GM19035 (cell line): ENCODE measurements around the gene PRSS56.

ENCODE experiments used
- ATAC-seq: cut with Tn5 transposase; IDR thresholded peaks from one replicate; pipeline ENCODE4 v1.9.1; 2021; ENCODE audit not compliant: unreplicated experiment

PRSS56 gene

DNA sequence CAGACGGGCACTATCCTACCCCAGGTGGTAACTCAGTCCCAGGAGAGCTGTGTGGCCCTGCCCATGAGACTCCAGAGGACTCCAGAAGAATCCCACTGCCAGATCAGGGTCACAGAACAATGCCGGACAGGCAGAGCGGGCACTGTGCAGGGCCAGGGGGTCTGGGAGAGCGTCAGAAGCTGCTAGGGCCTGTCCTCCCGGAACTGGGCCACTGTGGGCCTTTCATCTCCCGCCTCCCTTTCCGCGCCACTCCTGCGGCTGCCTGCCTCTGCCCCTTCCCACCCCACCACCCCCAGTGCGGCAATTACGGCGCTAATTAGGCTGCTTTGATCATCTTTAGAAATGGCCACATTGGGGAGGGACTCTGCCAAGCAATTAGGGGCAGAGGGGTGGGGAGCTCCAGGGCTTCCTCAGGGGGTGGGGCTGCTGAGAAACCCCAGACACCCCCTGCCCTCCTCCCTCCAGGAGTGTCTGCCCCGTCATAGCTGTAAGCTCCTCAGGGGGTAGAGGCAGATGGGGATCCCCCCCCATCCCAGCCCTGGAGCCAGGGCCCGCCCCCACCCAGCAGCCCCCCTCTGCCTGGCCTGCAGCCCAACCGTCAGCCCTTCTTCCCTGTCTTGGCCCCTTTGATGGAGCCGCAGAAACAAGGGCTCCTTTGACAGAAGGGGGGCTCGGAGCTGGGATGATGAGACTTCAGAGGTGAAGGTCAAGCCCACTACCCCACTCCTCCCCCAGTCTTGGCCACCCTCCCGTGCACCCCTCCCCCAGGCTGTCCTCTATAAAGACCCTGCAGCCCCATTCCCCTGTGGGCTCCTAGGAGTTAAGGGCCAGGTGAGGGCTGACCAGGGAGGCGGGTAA lies at the start of gene PRSS56:
PRSS56 (plus strand) TSS at position 808 of the 858 bp plus-strand sequence. CDS start 211 bp downstream, outside the sequence.
- no peak for ATAC-seq

DNA sequence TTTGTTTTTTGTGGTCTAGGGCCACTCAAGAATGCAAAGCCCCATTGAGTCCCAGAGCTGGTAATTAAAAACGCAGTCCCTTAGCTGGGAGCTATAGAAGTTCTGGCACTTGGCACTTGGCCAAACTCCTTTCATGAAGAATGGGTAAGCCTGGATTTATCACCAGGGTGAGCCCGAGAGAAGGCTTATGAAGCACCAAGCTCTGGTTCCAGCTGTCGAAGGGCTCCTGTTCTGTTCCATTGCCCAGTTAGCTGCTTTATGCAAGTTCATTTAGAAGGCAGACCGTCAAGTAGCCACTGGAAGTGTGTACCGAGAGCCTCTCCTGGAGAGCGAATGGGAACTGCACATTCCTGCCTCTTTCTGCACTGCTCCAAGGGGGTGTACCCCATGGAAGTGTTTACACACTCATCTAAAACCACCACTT lies 46.7 kb upstream of the PRSS56 start:
- no peak for ATAC-seq

DNA sequence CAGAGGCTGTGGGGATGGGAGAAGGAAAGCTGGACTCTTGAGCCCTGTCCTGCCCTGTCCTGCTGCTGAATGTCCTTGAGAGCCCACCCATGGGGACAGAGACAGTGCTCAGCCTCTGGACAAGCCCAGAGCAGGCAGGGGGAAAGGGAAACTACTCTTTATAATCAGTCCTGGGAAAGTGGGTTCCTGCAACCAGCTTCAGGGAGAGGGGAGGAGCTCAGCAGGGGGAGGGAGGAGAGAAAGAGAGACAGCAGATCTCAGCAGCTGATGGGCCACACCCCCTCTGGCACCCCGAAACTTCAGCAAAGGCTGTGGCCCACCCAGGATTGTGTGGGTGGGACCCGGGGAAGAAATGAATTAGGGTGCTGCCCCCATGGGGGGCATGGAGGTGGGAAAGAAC lies 44.1 kb upstream of the PRSS56 start:
- ATAC-seq = no peak

DNA sequence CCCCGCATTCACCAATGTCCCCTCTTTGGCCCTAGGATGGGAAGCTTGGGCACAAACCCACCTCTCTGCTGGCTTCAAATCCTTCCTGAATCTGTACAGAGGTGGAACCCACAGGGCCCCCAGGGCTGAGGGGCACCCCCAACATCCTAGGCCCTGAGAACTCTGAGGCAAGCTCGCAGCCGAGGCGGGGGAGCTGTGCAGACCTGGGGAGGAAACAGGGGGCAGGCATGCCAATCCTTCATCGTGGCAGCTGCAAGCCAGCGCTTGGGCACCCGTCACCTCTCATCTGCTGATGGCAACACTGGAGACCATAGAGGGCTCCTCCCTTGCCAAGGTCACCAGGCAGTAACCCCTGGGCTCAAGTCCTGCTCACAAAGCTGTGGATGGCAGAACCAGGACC lies 43.4 kb upstream of the PRSS56 start:
- ATAC-seq = no peak

DNA sequence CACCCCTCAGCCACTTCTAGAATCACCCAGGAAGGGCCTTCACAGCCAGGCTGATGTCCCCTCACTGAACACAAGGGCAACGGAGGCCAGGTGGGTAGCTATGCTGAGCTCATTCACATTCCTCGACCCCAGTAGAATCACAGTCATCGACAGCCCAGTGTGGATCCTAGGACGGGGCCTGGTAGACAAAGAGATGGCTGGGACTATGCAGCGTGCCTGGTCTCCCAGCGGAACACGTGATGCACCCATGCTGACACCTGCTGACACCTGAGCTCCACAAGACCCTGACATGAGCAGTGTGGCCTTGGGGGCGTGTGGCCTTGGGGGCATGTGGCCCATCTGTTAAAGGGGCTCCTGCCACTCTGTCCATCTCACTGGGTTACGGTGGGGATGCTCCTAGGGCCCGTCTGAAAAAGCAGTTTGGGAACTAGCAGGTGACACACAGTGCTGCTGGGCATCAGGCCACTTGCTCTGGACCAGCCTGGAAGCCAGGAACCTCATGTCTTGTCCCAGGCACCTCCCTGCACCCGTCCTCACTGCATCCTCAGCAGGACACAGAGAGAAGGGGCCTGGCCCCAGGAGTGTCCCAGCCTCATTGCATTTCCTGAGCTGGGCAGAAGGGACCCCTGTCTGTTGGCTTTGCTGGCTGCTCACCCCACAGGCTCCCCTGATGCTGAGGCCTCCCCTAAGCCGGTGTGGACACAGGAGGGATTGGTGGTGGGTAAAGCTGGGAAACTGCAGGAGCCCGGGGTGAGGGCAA lies 42.3 kb upstream of the PRSS56 start:
- ATAC-seq = no peak

DNA sequence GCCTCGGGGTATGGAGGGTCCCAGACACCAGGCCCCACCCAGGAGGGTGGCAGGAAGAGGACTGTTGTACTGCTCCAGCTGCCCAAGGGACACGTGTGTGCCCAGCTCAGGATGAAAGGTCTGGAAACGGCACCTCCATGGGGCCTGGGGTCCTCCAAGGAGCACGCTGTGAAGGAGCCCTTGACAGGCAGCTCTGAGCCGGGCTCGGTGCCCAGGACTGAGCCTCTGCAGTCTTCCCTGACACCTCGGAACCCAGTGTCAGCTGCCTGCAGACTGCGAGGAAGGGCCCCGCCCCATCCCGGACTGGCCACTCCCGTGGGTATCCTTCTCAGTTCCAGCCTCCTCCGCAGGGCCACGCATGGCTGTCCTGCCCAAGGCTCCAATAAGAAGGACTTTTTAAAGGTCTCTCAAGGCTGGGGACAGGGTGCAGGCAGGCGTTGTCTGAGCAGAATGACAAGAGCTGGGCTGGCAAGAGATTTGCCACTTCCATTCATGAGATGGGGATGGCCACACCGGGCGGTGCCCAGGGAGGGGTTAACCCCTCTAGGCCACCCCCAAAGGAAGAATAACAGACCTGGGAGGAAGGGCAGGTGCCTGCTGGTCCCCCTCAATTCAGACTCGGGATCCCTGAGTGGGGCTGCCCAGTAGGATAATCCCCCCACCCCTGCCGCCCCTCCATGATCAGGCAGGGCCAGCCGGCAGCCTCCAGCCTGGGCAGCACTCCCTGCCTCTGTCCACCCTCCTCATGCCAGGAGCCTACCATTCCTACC lies 41.4 kb upstream of the PRSS56 start:
- ATAC-seq = no peak

DNA sequence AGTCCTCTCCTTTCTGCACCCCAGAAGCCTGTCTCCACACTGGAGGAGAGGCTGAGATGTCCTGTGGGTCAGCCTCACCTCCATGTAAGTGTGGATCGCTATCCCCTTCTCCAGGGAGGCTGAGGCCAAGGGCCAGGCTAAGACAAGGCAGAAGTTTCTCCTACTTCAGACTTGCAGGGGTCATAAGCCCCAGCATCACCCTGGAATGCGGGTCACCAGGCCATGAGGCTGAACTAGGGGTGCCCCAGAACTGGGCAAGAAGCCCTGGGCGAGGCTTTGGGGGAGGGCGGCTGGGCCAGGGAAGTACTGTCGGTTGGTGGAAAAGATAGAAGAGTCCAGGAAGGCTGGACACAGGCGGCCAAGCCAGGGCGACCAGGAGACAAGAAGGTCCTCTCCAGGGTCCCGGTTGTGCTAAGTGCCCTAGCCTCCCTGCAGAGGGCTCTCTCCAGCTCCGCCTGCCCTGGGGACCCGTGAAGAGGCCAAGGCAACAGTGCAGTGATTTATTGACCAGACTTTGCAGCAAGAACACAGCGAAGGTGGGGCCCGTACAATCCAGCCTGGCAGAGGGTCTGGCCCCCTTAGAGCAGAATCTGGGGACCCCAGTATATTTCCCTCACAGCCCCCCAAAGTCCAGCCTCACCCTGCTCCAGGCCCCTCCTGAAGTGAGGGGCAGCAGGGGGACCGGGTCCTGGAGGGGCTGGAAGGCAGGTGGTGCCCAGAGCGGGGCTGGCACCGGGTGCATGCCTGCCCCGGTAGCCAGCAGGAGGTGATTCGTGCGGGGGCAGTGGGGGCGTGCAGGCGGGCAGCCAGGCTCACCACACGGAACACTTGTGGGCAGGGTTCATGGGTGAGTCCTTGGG lies 40.6 kb upstream of the PRSS56 start:
- no peak for ATAC-seq

DNA sequence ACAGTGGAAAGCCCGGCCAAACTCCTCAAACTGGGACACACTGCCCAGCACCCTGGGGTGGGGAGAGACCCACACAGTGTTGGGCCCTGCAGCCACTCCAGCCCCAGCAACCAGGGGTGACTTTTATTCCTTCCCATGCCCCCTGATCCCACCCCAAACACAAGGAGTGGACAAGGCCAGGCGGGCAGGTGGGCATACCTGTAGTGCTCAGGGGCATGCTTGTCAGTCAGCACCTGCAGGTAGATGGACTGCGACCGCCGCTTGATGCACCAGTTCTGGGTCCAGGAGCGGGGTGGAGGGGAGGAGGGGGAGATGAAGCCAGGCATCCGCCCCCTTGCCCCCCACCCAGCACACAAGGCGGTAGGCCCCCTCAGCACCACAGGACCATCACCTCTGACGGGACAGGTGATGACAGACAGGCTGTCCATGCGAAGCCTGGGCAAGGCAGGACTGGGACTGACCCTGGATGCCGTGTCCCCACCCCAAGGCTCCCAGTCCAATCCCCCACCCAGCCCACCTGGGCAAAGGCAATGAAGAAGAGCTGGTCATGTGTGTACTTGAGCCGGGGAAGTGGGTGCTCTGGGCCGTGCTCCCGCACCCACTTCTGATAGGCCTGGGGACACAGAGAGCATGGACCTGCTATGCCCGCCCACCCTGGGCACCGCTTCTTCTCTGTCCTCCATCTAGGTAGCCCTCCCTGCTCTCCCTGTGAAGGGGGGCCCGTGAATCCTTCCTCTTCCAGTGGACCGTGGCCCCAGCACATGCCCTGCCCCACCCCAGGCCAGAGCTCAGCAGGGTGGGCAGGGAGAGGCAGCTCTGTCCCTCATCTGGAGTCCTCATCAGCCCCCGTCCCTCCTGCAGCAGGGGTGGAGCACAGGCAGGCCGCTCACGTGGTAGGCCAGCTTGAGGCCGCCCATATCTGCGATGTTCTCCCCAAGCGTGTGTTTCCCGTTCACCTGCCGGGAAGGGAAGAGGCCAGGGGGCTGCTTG lies 39.7 kb upstream of the PRSS56 start:
- no peak for ATAC-seq

DNA sequence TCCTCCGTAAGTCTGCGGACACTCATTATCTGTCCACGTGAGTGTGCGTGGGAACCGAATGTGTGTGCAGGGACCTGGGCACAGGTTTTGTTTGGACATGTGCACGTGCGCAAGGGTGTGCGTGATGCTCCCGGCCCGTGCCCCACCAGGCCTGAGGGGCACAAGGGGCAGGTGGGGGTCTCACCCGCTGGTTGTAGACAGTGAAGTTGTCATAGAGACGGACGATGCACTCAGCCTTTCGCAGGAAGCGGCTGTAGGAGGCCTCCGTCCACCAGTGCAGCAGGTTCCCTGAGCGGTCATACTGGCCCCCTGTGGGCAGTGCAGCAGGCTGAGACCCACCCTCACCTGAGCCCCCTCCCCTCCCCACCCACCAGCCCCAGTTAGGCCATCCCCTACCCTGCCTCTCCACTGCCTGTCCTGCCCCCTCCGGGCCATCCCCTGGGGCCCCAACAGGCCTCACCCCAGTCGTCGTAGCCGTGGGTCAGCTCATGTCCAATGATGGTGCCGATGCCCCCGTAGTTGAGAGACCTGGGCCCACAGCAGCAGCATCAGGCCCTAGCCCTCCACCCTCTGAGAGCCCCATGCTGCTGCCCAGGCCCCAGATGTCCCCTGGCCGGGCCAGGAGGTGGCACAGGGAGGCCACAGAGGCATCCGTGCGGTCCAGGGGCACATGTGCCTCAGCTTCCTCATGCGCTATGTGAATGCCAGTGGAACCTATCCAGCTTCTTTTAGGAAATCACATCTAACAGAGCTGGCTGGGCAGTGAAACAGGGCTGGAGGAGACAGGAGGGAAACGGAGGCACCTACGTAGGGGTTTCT lies 38.7 kb upstream of the PRSS56 start:
- no peak for ATAC-seq

DNA sequence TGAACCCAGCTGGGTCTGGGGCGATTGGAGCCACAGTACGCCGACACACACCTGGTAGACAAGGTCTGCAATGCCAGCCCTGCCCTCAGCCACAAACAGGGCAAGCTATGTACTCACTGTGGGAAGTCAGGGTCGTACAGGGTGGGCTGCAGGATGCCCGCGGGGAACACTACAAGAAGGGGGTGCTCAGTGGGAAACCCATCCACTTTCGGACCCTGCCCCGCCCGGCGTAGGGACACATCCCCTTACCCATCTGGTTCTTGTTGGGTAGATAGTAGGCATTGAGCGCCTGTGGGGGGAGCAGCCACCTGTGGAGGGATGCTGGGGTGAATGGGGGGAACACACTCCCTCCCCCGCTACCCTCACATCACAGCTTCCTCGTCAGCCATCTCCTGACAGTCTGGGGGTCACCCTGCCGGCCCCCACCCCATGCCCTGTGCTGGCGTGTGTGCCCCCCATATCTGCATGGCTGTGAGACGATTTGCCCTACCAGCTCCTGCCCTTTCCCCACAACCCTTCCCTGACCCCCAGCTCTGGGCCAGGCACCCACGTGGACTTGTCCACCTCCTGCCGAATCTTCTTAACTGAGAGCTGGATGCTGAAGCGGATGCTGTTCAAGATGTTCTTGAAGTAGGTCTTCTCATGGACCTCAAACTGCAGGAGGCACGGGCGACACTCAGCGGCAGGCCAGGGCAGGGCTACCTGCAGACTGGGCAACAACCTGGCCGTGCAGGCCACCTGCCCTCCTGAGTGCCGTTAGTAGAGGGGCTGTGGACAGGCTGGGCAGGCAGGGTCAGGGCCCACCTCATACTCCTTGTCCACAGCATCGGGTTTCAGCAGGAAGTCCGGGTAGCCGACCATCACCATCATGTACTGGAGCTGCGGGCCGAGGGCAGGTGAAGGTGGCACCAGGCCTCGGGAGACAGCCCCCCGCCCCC lies 37.6 kb upstream of the PRSS56 start:
- no peak for ATAC-seq

DNA sequence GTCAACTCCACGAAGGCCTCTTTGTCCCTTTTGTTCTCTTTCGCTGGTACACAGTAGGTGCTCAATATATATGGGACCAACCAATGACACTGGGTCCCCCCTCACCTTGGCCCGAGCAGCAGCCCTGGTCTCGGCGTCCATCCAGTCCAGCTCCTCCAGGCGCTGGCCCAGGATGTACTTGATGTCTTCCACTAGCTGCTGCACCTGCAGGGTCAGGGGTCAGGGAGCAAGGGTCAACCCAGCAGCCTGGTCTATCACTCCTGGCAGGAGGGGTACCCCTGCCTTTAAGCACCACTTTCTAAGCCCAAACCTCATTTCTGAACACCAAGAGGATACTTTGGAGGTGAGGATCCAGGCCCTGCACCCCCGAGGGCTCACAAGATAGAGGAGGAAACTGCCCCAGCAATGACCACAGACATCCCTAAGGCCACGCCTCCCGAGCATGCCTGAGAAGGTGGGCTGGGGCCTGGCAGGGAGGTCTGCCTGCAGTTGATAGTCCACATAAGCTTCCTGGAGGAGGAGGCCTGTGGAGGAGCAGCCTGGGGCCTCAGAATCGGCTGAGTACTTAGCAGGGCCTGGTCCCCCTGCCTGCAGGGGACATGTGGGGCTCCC lies 36.8 kb upstream of the PRSS56 start:
- no peak for ATAC-seq

DNA sequence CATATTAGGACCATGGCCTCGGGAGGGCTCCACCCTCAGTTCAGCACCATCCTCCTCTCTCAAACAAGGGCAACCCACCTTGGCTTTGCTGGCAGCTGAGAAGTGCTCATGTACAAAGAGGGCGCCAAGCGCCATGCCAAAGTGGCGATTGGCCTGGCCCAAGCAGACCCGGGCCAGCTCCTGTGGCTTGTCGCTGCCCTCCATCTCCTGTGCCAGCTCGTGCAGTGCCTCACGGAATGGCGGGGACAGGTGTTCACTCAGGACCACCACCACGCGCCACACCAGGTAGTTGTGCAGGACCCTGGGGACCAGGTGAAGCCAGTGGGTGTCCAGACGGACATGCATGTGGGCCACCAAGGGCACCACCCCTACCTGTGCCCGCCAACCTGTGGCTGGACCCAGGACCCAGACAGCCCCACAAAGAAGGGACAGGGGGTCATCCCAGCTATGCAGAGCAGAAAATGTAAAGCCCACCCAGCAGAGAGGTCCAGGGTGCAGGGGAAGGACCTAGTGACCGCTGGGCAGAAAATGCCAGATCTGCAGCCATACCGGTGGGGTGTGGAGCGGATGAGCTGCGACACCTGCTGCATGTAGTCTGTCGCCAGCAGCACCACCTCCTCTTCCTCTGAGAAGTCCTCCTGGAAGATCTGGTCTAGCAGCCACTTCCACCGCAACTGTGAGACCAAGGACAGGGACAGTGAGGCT lies 36.1 kb upstream of the PRSS56 start:
- no peak for ATAC-seq

DNA sequence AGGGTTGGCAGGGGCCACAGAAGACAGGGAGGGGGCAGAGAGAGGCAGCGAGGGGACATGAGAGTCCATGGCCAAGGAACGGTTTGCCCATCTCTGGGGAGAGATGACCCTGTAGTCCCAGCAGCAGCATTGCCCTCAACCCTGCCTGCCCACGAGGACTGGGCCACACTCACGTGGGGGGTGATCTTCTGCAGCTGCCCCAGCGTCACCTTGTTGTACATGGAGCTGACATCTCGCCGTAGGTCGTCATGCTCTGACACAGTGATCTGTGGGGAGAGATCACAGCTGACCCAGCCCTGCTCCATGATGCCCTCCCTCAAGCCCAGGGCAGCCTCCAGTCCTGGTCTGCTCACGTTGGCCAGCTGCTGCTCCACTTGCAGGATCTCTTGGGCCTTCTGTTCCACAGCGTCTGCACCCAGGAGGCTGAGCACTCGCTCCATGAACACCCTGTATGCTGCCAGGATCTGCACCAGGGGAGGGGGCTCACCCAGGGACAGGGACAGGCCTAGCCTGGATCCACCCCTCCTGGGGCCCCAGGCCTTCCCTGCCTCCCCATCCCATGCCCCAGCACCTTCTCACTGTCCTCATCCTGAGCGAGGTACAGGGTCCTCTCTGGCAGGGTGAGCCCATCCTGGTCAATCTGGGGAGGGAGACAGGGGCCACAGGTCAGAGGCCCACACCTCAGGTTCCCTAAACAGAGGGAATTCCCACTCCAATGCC lies 35.4 kb upstream of the PRSS56 start:
- ATAC-seq = no peak

DNA sequence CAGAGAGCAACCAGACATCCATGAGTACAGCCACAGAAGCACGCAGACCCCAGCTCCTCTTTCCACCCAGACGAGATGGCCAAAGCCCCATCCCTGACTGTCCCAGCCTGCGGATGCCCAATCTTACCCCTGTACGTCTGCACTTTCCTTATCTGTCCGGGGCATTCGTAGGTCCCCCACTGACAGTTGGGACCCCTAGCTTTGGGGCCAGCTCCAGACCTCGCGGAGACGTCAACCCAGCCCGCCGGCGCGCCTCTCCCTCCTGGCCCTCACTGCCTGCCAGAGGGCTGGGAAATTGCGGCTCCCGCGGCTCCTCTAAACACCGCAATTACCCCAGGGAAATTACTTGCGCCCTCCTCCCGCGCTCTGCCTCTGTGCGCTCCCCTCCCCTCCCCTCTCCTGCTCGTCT lies 34.8 kb upstream of the PRSS56 start:
- no peak for ATAC-seq

DNA sequence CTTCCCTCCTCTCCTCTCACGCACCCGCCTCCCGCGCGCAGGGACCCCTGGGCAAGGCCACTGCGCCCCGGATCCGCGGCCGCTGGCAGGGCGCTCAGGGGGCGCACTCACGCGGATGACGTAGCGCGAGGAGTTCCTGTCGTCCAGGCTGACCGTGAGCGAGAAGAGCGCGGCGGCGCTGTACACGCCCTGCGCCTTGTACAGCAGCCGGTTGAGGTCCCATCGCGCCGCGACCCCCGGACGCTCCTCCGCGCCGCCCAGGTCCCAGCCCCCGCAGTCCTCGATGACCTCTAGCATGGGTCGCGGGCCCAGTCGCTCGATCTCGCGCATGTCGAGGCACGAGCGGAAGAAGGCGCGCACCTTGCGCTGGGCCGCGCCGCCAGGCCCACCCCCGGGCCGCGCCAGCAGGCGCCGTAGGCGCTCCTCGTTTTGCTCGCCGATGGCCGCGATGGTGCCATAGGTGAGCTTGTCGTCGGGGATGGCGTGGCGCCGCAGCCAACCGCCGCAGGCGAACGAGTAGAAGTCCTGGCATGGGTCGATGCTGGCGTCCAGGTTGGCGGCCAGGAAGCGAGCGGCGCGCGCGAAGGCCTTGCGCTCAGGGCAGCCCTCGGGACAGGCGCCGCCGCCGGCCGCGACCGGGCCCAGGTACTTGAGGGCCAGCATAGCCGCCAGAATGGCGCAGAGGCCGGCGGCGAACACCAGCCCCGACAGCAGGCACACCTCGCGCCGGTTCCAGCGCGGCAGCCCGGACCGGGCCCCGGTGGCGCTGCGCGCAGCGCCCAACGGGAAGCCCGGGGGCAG lies 34.2 kb upstream of the PRSS56 start:
- no peak for ATAC-seq
